GM10847 (cell line): ENCODE data around the gene DNMBP.

Experiments used
- POLR2A ChIP-seq: IDR thresholded peaks from 2 replicates; pipeline ENCODE4 v1.6.1; 2011; ENCODE audit not compliant: insufficient read length; ENCODE audit errors: extremely low read depth

Gene DNMBP

DNA sequence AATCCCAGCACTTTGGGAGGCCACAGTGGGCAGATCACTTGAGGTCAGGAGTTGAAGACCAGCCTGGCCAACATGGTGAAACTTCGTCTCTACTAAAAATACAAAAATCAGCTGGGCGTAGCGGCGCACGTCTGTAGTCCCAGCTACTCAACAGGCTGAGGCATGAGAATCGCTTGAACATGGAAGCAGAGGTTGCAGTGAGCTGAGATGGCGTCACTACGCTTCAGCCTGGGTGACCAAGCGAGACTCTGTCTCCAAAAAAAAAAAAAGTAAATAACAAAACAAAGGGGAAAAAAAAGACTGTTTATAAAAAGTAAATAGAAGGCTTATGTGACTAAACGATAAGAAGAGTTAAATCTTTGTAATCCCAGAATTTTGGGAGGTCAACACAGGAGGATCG, 15.0 kb upstream of the DNMBP start:
- no peak for TF ChIP-seq POLR2A

GRCh38 chr10:100022403-100022802, 12.7 kb upstream of the DNMBP start:
- TF ChIP-seq POLR2A: no peak

DNA sequence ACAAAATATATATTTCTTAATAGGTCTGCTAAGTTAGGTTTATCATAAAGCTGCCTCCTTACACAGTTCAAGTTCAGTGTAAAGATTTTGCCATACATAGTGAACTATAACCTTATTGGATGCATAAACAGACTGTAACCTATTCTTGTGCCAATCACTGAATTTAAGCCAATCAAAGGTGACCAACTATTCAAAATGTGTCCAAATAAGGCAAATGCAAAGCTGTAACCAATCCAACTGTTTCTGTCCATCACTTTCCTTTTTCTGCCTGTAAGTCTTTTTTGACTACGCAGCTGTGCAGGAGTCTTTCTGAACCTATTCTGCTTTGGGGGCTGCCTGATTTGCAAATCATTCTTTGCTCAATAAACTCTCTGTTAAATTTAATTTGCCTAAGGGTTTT, 11.6 kb upstream of the DNMBP start:
- TF ChIP-seq POLR2A: no peak

GRCh38 chr10:100020886-100021253, 11.1 kb upstream of the DNMBP start:
- TF ChIP-seq POLR2A: no peak

DNA sequence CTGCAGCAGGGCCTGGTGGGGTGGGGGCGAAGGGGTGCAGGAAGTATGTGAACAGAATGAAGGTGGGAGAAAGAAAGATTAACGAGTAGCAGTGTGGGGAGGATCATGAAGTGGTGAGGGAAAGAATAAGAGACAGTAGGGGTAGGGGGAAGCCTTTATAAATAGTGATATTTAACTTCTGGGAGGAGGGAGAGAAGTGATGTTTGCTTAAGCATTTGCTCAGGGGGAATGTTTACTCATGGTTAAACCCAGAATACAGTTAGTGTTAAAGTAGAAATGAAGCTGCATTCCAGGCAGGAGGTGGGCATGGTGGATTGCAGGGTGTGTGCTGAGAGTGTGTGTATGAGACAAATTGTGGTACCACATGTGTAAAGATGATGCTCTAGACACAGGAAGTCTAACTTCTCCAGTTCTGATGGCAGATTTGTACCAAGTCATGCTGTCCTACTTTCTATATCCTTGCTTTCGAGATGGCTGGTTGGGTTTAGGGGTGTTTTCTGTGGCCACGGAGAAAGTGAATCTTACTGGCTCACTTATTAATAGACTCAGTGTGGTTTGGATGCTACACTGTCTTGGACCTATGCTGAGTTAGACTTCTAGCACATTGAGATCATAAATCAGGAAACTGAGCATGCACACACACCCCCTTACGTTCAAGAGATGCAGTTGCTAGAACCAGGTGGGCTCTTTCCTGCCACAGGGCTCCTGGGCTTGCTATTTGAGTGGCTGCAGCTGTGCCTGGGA, 10.6 kb upstream of the DNMBP start:
- TF ChIP-seq POLR2A: no peak

DNA sequence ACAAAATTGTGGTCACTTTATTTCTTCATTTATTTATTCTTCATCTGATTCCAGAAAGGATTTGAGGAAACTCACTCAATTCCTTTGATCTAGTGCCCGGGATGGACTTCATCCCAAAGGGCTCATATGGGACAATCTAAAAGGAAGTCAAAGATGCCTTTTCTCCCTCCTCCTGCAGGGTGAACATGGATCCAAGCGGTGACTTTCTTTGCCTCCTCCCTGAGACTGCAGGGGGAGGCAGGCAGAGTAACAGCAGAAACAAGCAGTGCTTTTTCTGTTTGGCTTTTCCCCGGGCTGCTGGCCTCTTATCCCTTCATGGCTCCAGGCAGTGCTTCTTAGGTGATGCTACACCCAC, 10.0 kb upstream of the DNMBP start:
- TF ChIP-seq POLR2A: no peak

DNA sequence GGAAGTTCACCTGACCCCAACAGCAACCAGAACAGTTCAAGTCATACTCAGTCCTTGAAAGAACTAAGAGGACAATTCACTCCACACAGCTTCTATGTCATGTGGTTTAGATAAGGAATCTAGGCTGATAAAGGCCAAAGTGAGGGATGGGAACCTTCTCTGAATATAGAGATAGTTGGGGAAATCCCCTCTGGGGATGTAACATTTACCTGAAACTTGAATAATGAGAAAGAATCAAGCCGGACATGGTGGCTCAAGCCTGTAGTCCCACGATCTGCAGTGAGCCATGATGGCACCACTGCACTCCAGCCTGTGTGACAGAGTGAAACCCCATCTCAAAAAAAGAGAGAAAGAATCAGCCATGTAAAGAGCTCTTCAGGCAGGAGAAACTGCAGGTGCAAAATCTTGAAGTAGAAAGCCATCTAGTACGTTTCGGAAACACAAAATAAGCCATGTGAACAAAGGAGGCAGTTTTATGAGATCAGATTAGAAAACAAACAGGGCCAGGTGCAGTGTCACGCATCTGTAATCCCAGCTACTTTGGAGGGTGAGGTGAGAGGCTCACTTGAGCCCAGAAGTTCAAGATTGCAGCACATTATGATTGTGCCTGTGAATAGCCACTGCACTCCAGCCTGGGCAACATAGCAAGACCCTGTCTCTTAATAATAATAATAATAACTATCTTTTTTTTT, 4.5 kb upstream of the DNMBP start:
- TF ChIP-seq POLR2A: no peak

GRCh38 chr10:100013621-100014020, 3.9 kb upstream of the DNMBP start:
- no peak for TF ChIP-seq POLR2A

DNA sequence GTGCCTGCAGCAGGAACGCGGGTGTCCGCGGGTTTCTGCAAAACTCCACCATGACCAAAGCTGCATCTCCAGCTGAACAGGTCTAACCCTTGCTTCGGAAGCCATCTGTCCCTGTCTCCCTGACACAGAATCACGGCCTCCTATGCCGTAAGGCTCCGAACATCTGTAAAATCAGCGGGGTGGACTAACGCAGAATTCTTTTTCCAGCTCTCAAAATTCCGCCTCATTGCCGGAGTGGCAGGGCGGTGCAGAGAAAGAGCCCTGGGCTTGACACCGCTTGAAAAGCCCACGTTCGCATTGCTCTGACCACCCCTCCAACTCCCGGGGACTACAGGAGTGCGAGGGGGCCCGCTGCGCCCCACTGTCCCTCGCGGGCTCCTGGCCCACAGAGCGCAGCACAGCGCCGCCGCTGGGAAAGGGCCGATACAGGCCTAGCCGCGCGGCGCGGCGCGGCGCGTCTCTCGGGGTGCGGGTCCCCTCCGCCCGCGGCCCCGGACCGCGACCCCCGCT, 409 bp downstream of the DNMBP start:
- TF ChIP-seq POLR2A: no peak

- TF ChIP-seq POLR2A: no peak
Measured at GRCh38 chr10:100008708-100009282, 952 bp downstream of the DNMBP start.

DNA sequence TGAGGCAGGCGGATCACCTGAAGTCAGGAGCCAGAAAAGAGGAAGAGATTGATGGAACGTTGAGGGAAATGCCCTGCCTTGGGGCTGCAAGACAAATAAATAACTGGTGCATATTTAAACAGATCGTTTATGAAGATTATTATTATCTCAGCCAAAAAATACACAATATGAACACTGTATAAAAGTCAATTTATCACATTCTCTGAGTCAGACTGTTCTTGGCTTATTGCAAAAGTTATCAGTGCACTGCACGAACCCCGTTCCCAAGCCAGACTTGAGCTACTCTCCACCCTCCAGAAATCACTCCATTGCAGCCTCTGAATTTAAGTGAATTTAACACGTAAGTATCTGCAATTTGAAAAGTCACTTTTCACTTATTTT, 1.6 kb downstream of the DNMBP start:
- TF ChIP-seq POLR2A: no peak

DNA sequence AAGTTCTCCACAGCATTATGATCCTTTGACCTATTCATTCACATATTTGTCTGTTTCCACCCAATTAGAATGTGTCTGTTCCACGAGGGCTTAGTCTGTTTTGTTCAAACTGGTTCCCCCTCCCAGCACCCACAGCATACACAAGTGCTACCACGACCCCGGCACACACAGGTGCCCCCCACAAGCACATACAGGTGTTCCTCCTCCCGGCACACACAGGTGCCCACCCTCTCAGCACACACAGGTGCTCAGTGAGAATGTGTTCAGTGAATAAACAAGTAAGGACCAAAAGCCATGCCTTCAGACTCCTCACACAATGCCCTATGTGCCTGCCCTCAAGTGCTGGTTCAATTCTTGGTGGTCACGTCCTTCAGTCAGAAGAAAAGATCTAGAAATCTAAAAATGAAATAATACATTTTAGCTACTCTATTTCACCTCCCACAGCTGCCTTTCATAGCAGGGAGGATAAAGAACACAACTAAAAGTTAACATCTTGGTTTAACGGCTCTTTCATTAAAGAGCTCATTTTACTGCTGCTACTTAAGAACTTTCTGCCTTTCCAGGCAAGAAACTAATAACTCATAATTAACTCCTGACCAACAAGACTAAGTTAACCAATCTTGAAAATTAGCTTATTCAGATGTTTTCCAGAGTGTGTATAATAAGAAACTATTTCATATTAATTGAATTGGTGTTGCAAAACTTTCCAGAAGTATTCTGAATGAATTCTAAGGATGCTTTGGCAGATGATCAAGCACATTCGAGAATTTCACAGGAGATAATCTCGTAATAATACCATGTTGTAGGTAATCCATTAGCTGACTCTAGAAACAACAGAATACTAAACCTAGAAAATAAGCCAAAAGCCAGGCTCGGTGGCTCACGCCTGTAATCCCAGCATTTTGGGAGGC, 2.3 kb downstream of the DNMBP start:
- TF ChIP-seq POLR2A: no peak

GRCh38 chr10:100006243-100006886, 3.4 kb downstream of the DNMBP start:
- no peak for TF ChIP-seq POLR2A

DNA sequence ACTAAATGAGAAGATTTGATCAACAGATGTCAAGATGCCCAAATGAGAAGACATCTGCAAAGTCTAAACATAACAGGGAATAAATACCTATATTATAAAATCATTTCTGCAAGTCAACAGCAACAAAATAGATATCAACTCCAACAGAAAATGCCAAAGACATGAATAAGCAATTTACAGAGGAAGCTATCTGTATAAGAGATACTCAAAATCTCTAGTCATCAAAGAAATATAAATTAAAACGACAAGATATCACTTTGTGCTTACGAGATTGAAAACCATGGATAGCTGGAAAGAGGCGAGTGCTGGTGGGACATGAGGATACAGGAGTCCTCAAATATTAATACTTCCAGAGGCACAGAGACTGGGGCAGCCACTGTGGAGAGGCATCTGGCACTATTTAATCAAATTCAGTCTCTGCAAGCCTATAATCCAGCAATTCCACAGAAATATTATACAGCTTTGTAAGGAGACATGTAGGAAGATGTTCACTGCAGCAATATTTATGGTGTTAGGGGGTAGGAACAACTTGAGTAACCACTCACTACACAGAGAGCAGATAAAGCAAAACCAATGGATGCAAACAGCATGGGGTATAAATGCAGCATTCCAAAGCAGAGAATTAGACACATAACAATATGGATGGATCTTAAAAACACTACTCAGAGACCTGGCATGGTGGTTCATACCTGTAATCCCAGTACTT, 4.8 kb downstream of the DNMBP start:
- no peak for TF ChIP-seq POLR2A
